Mucosa of stomach (tissue), 1 donor: Measurements from ENCODE around the gene RPH3AL.

ENCODE experiments used
- H3K27me3 ChIP-seq: one replicate; pipeline ENCODE4 v1.7.0; 2013; ENCODE audit warnings: mild to moderate bottlenecking, low read length; ENCODE audit not compliant: control insufficient read depth, insufficient read depth
- H3K36me3 ChIP-seq: one replicate; pipeline ENCODE4 v1.7.0; 2013; ENCODE audit warnings: low read length; ENCODE audit not compliant: control insufficient read depth, insufficient read depth
- H3K4me1 ChIP-seq: one replicate; pipeline ENCODE4 v1.7.0; 2013; ENCODE audit warnings: mild to moderate bottlenecking, low read length; ENCODE audit not compliant: control insufficient read depth, insufficient read depth
- H3K4me3 ChIP-seq: one replicate; pipeline ENCODE4 v1.7.0; 2013; ENCODE audit warnings: low read length
- H3K9ac ChIP-seq: one replicate; pipeline ENCODE4 v1.7.0; 2013; ENCODE audit warnings: mild to moderate bottlenecking, low read length, moderate library complexity
- H3K9me3 ChIP-seq: one replicate; pipeline ENCODE4 v1.7.0; 2013; ENCODE audit warnings: mild to moderate bottlenecking, low read length, moderate library complexity; ENCODE audit not compliant: control insufficient read depth
- donor health status: Pancreatic carcinoma.

The RPH3AL gene

GRCh38 chr17:282912-283882 lies 69.4 kb downstream of the RPH3AL start:
- Histone ChIP-seq H3K36me3 (peaks cover 4% of the 10 kb centered on the region), H3K9me3 (no peaks in the 10 kb centered on the region), H3K4me3 (no peak overlapping the region), H3K4me1 (no peaks in the 10 kb centered on the region), H3K9ac (no peak overlapping the region), H3K27me3 (no peaks in the 10 kb centered on the region)

GRCh38 chr17:282000-282911 lies 70.4 kb downstream of the RPH3AL start:
- Histone ChIP-seq H3K4me1 (no peaks in the 10 kb centered on the region), H3K9me3 (no peaks in the 10 kb centered on the region), H3K27me3 (no peaks in the 10 kb centered on the region), H3K4me3 (no peak overlapping the region), H3K9ac (no peak overlapping the region), H3K36me3 (peaks cover 4% of the 10 kb centered on the region)

- Histone ChIP-seq H3K4me3 (no peak overlapping the region), H3K9ac (no peak overlapping the region), H3K27me3 (no peaks in the 10 kb centered on the region), H3K36me3 (peaks cover 4% of the 10 kb centered on the region), H3K9me3 (no peaks in the 10 kb centered on the region), H3K4me1 (no peaks in the 10 kb centered on the region)
Measured at GRCh38 chr17:281365-281999, 71.1 kb downstream of the RPH3AL start.

GRCh38 chr17:280901-281300 lies 71.7 kb downstream of the RPH3AL start:
- Histone ChIP-seq H3K27me3 (no peaks in the 10 kb centered on the region), H3K4me1 (no peaks in the 10 kb centered on the region), H3K36me3 (peaks cover 4% of the 10 kb centered on the region), H3K9ac (no peak overlapping the region), H3K4me3 (no peak overlapping the region), H3K9me3 (no peaks in the 10 kb centered on the region)

- no peaks in the 10 kb centered on the region for H3K27me3 ChIP-seq
- H3K9ac ChIP-seq: no peak overlapping the region
- H3K9me3 ChIP-seq: no peaks in the 10 kb centered on the region
- peaks cover 4% of the 10 kb centered on the region for H3K36me3 ChIP-seq
- no peak overlapping the region for H3K4me3 ChIP-seq
- no peaks in the 10 kb centered on the region for H3K4me1 ChIP-seq
Measured at GRCh38 chr17:280216-280615, 72.4 kb downstream of the RPH3AL start.

GRCh38 chr17:279776-280175 lies 72.8 kb downstream of the RPH3AL start:
- H3K36me3 ChIP-seq: peaks cover 4% of the 10 kb centered on the region
- no peaks in the 10 kb centered on the region for H3K27me3 ChIP-seq
- no peaks in the 10 kb centered on the region for H3K9me3 ChIP-seq

GRCh38 chr17:279331-279730 lies 73.3 kb downstream of the RPH3AL start:
- Histone ChIP-seq H3K36me3 (peaks cover 4% of the 10 kb centered on the region), H3K27me3 (no peaks in the 10 kb centered on the region), H3K9me3 (no peaks in the 10 kb centered on the region), H3K4me3 (no peak overlapping the region), H3K4me1 (no peaks in the 10 kb centered on the region), H3K9ac (no peak overlapping the region)

More at GRCh38 chr17:279776-280175, 72.8 kb downstream of the RPH3AL start:
- Histone ChIP-seq H3K4me1 (no peaks in the 10 kb centered on the region), H3K9ac (no peak overlapping the region), H3K4me3 (no peak overlapping the region)

- no peaks in the 10 kb centered on the region for H3K9me3 ChIP-seq
- no peaks in the 10 kb centered on the region for H3K4me1 ChIP-seq
- no peak overlapping the region for H3K9ac ChIP-seq
- no peak overlapping the region for H3K4me3 ChIP-seq
- peaks cover 4% of the 10 kb centered on the region for H3K36me3 ChIP-seq
- H3K27me3 ChIP-seq: no peaks in the 10 kb centered on the region
Measured at GRCh38 chr17:278676-279059, 73.9 kb downstream of the RPH3AL start.

- Histone ChIP-seq H3K36me3 (peaks cover 4% of the 10 kb centered on the region), H3K4me3 (no peak overlapping the region), H3K9ac (no peak overlapping the region), H3K9me3 (no peaks in the 10 kb centered on the region), H3K4me1 (no peaks in the 10 kb centered on the region), H3K27me3 (no peaks in the 10 kb centered on the region)
Measured at GRCh38 chr17:278055-278675, 74.4 kb downstream of the RPH3AL start.

GRCh38 chr17:274902-275301 lies 77.7 kb downstream of the RPH3AL start:
- Histone ChIP-seq H3K27me3 (no peaks in the 10 kb centered on the region), H3K36me3 (no peaks in the 10 kb centered on the region), H3K4me1 (no peaks in the 10 kb centered on the region), H3K4me3 (no peak overlapping the region), H3K9me3 (no peaks in the 10 kb centered on the region), H3K9ac (no peak overlapping the region)

GRCh38 chr17:273981-274832 lies 78.4 kb downstream of the RPH3AL start:
- Histone ChIP-seq H3K27me3 (no peaks in the 10 kb centered on the region), H3K4me1 (no peaks in the 10 kb centered on the region), H3K36me3 (no peaks in the 10 kb centered on the region), H3K9ac (no peak overlapping the region), H3K9me3 (no peaks in the 10 kb centered on the region), H3K4me3 (no peak overlapping the region)
